ENCODE results near the gene GPR17.
A peak's percentile ranks its signal among the peaks of the same experiment; 100 is the strongest.

Gene GPR17

GRCh38 chr2:127614731-127615130 is 31.2 kb upstream of the GPR17 start:
- DNase-seq (ENCODE audit: low spot score): peak; percentile 55

DNA sequence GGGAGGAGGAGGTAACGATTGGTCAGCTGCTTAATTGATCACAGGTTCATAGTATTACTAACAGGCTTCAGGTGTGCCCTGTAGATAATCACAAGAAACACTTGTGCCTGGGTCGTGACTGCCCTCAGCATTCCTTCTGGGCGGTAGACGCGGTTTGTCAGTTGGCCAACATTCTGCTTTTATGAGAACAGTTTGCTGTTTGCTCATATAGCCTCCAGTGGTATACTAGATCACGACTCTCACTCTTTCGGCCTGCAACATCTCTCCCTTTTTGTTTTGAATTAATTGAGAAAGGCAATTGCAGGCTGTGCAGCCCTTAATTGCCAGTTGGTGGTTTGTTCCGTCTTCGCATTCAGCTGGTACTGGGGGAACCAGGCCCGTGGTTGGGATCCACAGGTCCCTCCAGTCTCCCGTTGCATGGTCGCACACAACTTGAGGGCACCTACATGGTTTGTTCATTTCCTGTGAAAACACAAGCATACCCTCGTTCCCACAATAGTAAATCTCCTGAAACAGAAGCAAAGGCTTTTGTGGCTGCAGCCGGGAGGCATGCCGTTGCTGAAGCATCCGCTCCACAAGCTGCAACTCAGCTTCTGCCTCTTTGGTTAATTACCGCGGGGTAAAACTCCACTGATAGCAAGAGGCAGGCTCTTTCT is 30.3 kb upstream of the GPR17 start:
- no peak for DNase-seq (ENCODE audit: low spot score)

DNA sequence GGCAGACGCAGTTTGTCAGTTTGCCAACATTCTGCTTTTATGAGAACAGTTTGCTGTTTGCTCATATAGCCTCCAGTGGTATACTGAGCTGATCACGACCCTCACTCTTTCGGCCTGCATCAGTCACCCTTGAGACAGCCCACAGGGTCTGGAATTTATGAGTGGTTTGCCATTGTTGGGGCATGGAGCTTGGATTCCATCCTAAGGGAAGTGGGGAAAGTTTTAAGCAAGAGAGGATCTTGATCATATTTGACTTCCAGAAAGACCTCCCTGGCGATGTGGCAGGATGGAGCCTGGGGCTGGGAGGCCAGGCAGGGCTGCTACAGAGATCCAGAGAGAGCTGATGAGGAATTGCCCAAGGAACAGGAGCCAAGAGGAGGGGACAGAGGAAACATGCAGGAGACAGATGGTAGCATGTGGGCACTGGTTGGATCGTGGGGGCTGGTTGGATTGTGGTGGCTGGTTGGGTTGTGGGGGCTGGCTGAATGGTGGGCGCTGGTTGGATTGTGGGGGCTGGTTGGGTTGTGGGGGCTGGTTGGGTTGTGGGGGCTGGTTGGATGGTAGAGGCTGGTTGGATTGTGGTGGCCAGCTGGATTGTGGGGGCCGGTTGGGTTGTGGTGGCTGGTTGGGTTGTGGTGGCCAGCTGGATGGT is 27.3 kb upstream of the GPR17 start:
- no peak for DNase-seq (ENCODE audit: low spot score)

DNA sequence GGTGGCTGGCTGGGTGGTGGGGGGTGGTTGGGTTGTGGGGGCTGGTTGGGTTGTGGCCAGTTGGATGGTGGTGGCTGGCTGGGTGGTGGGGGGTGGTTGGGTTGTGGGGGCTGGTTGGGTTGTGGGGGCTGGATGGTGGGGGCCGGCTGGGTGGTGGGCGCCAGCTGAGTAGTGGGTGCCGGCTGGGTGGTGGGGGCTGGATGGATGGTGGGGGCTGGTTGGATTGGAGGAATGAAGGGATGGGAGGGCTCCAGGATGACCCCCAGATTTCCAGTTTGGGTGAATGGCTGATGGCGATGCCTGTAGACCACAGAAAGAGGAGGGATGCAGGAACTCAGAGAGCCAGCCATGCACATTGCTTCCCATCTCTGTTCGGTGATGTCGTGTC is 26.8 kb upstream of the GPR17 start:
- DNase-seq (ENCODE audit: low spot score): no peak

- no peak for DNase-seq (ENCODE audit: low spot score)
Measured at GRCh38 chr2:127619877-127620705, 25.9 kb upstream of the GPR17 start.

- DNase-seq (ENCODE audit: low spot score): no peak
Measured at GRCh38 chr2:127620866-127621265, 25.1 kb upstream of the GPR17 start.

- DNase-seq (ENCODE audit: low spot score): no peak
Measured at GRCh38 chr2:127621981-127622431, 23.9 kb upstream of the GPR17 start.

DNA sequence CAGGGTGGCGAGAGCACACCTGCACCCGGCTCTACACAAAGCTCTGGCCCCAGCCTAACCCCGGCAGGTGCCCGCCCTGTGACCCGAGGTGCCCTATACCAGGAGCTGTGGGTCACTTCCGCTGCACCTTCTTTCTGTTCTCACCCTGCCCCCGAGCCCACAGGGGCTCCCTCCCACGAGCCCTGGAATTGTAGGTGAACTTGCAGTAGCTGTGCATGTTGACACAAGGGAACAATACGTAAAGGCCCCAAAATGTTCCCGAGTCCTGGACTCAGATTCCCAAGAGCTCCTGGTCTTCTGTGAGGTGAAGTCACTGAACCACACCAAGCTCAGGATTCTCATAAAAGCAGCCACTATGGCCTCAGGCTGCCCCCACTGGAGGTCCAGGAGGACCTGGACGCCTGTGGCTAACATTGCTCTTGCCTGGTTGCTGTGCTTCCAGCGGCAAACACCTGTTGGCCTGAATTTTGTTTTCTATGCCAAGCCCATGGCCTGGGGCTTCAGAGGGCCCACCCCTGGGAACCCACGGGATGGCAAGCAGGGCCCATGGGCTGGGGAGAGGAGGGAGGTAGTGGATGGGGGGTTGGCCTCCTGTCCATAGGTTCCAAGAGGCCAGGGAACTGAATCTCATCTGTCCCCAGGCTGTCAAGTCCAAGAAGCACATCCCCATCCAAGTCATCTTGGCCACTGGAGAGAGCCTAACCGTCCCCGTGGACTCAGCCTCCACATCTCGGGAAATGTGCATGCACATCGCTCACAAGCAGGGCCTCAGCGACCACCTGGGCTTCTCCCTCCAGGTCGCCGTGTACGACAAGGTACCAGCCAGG is 23.2 kb upstream of the GPR17 start:
- no peak for DNase-seq (ENCODE audit: low spot score)

GRCh38 chr2:127623388-127624319 is 22.3 kb upstream of the GPR17 start:
- DNase-seq (ENCODE audit: low spot score): peak; percentile 57

- DNase-seq (ENCODE audit: low spot score): no peak
Measured at GRCh38 chr2:127624320-127624755, 21.6 kb upstream of the GPR17 start.

DNA sequence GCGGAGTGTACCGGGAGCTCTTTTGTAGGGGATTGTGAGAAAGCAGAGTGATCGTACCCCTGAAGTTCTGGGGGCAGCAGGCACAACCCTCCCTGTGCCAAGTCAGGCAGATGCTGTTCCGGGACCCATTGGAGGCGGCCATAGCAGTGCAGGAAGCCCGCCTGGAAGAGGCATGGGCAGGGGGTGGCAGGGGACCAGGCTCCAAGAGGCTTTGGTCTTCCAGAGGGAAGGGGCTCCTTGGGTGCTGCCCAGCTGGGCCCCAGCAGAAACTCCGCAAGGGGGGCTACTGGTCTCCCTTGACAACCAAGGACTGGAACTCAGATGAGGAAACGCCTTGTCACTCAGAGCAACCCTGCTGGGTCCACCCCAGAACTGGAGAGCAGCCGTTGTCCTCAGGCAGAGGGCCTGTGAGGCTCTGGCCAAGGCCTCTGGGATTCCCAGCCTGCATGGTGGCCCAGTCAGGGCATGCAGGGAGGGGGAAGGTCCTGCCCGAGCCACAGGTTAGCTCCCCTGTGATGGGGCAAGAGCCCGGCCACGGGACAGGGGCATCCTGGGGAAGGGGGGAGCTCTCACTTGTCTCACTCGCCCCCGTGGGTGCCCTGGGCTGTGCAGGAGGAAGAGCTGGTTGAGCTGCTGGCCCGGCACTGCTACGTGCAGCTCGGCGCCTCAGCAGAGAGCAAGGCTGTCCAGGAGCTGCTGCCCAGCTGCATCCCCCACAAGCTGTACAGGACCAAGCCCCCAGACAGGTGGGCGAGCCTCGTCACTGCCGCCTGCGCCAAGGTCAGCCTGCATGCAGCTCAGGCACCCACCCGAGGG is 21.0 kb upstream of the GPR17 start:
- peak; percentile 34 for DNase-seq (ENCODE audit: low spot score)

DNA sequence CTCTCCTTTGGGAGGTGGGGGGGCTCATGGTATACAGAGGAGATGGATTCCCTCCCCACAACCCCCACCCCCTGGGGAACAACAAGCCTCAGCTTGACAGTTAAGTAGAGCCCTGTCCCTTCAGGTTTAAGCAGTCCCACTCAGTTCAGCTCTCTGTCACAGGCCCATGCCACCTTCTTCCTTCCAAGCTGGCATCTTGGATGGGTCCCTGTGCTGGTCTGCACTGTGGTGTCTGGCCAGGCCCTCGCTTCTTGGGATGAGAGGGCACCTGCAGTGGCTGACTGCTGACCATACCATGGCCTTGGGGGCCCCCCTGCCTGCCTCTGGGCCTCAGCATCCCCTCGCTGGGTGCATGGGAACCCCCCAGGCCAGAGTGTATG is 20.4 kb upstream of the GPR17 start:
- DNase-seq (ENCODE audit: low spot score): no peak

DNA sequence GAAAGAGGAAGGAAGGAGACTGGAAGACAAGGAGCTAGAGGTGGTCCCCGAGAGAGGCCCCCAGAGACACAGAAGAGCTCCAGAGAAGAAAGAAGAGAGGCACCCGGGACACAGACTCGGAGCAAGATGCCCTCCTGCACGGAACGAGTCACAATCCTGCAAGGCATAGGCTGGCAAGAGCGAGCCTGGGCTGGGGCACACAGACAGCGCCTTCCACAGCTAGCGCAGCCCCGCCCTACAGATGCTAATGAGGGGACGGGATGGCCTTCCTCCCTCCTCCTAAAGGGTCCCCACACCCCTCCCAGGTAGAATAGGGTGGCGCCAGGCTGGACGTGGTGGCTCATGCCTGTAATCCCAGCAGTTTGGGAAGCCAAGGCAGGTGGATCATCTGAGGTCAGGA is 19.8 kb upstream of the GPR17 start:
- DNase-seq (ENCODE audit: low spot score): no peak

GRCh38 chr2:127626917-127627739 is 18.8 kb upstream of the GPR17 start:
- DNase-seq (ENCODE audit: low spot score): no peak

DNA sequence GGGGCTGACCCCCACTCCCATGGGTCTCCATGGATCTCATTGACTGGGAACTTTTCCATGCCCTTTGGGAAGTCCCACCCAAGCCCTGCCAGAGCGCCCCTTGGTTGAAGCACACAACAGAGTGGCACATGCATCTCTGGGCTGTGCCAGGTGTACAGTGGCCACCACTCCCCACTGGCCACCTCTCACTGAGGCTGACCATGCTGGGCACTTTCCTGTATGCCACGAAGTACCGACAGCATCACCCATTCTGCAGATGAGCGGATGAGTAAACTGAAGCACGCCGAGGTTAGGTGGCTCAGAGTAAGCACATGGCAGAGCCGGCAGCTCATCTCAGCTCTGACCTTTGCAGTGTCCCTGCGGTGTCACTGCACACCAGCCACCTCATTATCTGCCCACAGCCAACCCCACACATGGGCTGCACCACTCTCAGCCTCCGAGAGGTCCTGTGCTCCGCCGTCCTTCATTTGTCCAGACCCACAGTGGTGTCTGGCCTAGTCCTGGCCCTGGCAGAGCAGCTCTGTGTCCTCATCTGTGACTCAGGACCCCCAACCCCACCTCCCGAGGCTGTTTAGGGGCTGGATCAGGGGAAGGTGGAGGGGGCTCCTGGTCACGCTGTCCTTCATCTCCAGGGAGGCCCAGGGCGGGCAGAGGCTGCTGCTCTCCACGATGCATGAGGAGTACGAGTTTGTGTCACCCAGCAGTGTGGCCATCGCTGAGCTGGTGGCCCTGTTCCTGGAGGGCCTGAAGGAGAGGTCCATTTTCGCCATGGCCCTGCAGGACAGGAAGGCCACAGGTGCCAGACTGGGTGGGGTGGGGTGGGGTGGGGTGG is 18.0 kb upstream of the GPR17 start:
- no peak for DNase-seq (ENCODE audit: low spot score)

GRCh38 chr2:127628767-127629614 is 17.0 kb upstream of the GPR17 start:
- peak; percentile 30 for DNase-seq (ENCODE audit: low spot score)

DNA sequence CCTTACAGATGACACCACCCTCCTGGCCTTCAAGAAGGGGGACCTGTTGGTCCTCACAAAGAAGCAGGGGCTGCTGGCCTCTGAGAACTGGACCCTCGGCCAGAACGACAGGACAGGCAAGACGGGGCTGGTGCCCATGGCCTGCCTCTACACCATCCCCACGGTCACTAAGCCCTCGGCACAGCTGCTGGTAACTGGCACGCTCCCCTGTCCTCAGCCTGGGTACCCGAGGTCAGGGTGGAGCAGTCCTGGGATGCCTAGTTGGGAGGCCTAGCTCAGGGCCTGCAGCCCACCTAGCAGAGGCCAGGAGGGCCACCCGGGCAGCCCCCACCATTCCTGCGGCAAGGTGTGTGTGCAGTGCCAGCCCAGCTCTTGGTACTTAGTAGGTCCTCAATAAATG is 16.3 kb upstream of the GPR17 start:
- DNase-seq (ENCODE audit: low spot score): no peak
